Neutrophil (primary cell): ENCODE data around the gene COX7A2.

Experiments
- H3K27ac ChIP-seq: fragments of 200-600 bp; sonication (generic); 2 replicates; pipeline ENCODE4 v1.5.1; 2016; ENCODE audit warnings: mild to moderate bottlenecking, moderate library complexity
- H3K27me3 ChIP-seq: fragments of 200-600 bp; sonication (generic); 2 replicates; pipeline ENCODE4 v1.6.0; 2016; ENCODE audit warnings: mild to moderate bottlenecking
- H3K36me3 ChIP-seq: fragments of 200-600 bp; sonication (generic); 2 replicates; pipeline ENCODE4 v1.5.1; 2017
- H3K4me1 ChIP-seq, 2 experiments: fragments of 200-600 bp in 1 of 2; sonication (generic) in 1 of 2; 1 replicate in 1 of 2; 2 replicates in 1 of 2; pipeline versions ENCODE4 v1.5.1 to v1.6.1; 2013 to 2016; ENCODE audit warnings: low read depth in 1 of 2, low read length in 1 of 2, mild to moderate bottlenecking in 1 of 2, moderate library complexity in 1 of 2; ENCODE audit not compliant: control insufficient read depth in 1 of 2, insufficient read depth in 1 of 2
- H3K4me3 ChIP-seq, 2 experiments: fragments of 200-600 bp in 1 of 2; sonication (generic) in 1 of 2; 1 replicate in 1 of 2; 2 replicates in 1 of 2; pipeline ENCODE4 v1.5.1; 2013 to 2016; ENCODE audit warnings: low read depth in 1 of 2, low read length in 1 of 2, mild to moderate bottlenecking in 1 of 2, moderate library complexity in 1 of 2
- H3K9me3 ChIP-seq: fragments of 200-600 bp; sonication (generic); 2 replicates; pipeline ENCODE4 v1.5.1; 2016
- TF ChIP-seq, protein P1 (sequence below): fragments of 200-600 bp; sonication (generic); IDR thresholded peaks from 2 replicates; pipeline ENCODE4 v1.5.1; 2016; ENCODE audit warnings: antibody characterized with exemption

The COX7A2 gene

DNA sequence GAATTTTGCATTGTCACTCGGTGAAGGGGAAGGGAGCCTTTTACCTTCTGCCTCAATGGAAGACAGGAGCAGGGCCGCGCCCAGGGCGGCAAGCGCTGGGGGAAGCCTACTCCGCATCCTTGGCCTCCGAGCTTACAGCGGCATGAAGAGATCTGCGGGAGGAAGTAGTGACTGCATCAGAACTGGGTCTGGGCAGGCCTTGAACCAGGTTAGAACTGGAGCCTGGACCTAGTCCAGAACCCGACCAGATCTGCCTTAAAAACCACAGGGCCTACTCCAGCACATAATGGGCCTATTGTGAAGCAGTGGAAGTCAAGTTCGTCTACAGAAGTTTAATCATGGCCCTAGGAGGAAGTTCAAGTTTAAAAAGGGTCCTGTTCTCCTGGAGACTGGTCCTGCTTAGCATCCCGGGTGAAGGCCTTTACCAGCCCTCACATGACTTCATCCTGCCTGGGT lies 40.9 kb downstream of the COX7A2 start:
- peaks cover 10 to 20% of the 10 kb centered on the region in 2 experiments for H3K4me1 ChIP-seq
- H3K4me3 ChIP-seq: no peak overlapping the region
- peaks cover 100% of the 10 kb centered on the region for H3K27me3 ChIP-seq
- TF ChIP-seq, protein P1, sequence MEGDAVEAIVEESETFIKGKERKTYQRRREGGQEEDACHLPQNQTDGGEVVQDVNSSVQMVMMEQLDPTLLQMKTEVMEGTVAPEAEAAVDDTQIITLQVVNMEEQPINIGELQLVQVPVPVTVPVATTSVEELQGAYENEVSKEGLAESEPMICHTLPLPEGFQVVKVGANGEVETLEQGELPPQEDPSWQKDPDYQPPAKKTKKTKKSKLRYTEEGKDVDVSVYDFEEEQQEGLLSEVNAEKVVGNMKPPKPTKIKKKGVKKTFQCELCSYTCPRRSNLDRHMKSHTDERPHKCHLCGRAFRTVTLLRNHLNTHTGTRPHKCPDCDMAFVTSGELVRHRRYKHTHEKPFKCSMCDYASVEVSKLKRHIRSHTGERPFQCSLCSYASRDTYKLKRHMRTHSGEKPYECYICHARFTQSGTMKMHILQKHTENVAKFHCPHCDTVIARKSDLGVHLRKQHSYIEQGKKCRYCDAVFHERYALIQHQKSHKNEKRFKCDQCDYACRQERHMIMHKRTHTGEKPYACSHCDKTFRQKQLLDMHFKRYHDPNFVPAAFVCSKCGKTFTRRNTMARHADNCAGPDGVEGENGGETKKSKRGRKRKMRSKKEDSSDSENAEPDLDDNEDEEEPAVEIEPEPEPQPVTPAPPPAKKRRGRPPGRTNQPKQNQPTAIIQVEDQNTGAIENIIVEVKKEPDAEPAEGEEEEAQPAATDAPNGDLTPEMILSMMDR: no peak
- no peak overlapping the region for H3K27ac ChIP-seq
- H3K36me3 ChIP-seq: no peaks in the 10 kb centered on the region
- H3K9me3 ChIP-seq: no peaks in the 10 kb centered on the region

DNA sequence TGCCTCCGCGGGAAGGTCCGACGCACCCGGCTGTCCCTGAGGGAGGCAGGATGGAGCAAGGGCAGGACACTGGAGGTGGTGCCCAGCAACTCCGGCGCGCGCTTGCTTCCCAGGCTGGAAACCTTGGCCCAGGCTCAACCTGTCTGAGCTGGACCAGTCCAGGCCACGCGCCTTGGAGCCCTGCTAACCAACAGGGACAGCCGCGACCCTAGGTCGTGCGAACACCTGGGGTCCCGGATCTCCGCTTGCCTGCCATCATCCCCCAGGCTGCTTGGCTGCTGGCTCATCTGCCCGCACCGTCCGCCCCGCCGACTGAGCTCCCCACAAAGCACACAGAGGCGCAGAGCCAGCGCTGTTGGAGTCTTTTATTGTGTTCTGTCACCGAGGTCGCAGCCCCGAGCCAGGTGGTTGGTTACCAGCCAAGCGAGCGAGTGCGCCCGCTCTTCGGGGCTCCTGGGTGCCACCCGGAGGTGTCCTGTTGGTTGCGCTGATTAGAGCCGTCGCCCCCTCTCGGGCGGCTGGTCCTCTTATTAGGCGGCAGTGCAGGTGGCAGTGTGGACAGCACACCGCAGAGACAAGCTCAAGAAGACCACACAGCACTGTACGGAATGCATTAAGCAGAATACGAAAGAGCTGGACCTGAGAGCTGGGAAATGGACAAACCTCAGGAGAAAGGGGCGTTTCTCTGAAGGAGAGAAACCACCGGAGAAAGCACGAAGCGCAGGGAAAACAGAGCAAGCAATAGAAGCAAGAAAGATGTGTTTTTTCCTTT lies 41.5 kb downstream of the COX7A2 start:
- H3K4me3 ChIP-seq: no peak overlapping the region
- TF ChIP-seq, protein P1: no peak
- H3K27ac ChIP-seq: no peak overlapping the region
- no peaks in the 10 kb centered on the region for H3K9me3 ChIP-seq
- no peaks in the 10 kb centered on the region for H3K36me3 ChIP-seq
- peaks cover 10 to 15% of the 10 kb centered on the region in 2 experiments for H3K4me1 ChIP-seq
- H3K27me3 ChIP-seq: peaks cover 99% of the 10 kb centered on the region

DNA sequence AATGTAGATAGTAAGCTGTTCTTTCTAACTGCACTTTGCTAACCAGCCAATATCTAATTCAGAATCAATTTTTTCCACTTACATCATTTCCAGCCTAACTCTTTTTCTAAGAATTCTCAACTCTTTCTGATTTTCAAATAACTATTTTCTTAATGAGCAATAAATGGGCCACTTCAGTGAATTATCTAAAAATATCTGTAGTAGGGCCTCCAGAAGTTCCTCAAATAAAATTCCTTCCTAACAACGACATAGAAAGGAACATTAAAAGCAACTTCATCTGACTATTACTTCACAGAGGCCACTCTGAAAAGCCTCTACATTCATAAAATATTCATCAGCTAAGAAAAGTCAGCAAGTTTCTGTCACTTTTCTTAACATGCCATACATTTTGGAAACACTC lies 42.6 kb downstream of the COX7A2 start:
- Histone ChIP-seq H3K27ac (no peak overlapping the region), H3K9me3 (no peaks in the 10 kb centered on the region), H3K36me3 (no peaks in the 10 kb centered on the region), H3K4me1 (peaks cover 6 to 8% of the 10 kb centered on the region in 2 experiments), H3K27me3 (peaks cover 99% of the 10 kb centered on the region), H3K4me3 (no peak overlapping the region)
- TF ChIP-seq, protein P1: no peak

DNA sequence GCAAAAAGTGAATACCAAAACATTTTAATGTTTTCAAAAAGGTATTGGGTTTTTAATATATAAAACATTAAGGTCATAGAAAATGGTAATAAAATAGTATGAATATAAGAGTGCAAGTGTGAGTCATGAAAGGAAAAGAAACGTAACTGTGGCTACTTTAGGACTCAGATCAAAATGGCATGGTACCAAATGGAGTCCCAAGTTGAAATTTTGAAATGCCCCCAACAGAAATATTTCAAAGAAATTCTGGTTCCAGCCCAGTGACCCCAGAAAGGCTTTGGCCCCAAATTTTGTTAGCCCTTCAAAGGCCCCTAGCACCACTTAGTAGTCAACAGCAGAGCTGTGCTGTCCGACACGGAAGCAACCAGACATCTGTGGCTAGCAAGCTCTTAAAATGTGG lies 43.7 kb downstream of the COX7A2 start:
- H3K4me3 ChIP-seq: no peak overlapping the region
- TF ChIP-seq, protein P1: no peak
- no peak overlapping the region for H3K27ac ChIP-seq
- no peaks in the 10 kb centered on the region for H3K36me3 ChIP-seq
- peaks cover 0 to 3% of the 10 kb centered on the region in 2 experiments for H3K4me1 ChIP-seq
- H3K9me3 ChIP-seq: no peaks in the 10 kb centered on the region
- peaks cover 99% of the 10 kb centered on the region for H3K27me3 ChIP-seq

DNA sequence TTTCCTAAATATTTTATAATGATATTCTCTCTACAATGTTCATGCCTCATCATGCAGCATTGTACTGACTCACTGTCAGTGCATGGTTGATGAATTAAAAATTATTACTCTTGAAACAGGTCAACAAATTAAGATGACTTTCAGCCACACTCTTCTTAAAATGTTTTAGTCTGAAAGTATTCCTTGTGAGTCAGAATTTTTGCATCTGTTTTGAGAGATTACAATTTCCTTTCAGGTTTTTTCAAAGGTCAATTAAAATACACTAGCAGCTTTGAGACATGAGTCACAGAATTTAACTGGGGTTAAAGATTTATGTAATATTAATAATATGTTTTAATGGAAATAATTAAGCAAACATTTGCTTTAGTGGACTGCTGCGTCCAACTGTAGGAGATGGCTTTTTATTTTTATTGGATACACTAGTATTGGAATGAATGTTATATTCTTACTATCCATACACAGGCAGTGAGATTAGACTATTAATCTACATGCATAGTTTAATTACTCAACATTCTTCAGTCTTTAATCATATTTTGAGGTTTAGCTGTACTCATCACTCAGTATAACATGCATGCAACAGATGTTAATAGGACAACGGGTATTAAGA lies 47.4 kb downstream of the COX7A2 start:
- Histone ChIP-seq H3K4me3 (no peak overlapping the region), H3K27ac (no peak overlapping the region), H3K9me3 (no peaks in the 10 kb centered on the region), H3K36me3 (no peaks in the 10 kb centered on the region), H3K4me1 (no peaks in the 10 kb centered on the region), H3K27me3 (peaks cover 94% of the 10 kb centered on the region)
- TF ChIP-seq, protein P1: no peak
